GM18868 (cell line): Measurements from ENCODE around the gene MGMT.

ENCODE experiments used
- ATAC-seq: cut with Tn5 transposase; IDR thresholded peaks from one replicate; pipeline ENCODE4 v1.9.1; 2021; ENCODE audit warnings: mild to moderate bottlenecking, moderate library complexity; ENCODE audit not compliant: unreplicated experiment

Gene MGMT

GRCh38 chr10:129647590-129647989, 180.5 kb downstream of the MGMT start:
- ATAC-seq, result no peak

GRCh38 chr10:129648856-129649255, 181.8 kb downstream of the MGMT start:
- ATAC-seq, result no peak

- ATAC-seq, result no peak
These were observed 185.0 kb downstream of the MGMT start for GRCh38 chr10:129652021-129652420.

GRCh38 chr10:129652521-129653201, 185.6 kb downstream of the MGMT start:
- ATAC-seq, result no peak

- ATAC-seq, result no peak
These were observed 186.4 kb downstream of the MGMT start for GRCh38 chr10:129653428-129653827.

GRCh38 chr10:129653861-129654260, 186.8 kb downstream of the MGMT start:
- no peak for ATAC-seq

- ATAC-seq, result no peak
These were observed 187.4 kb downstream of the MGMT start for GRCh38 chr10:129654461-129654860.

- no peak for ATAC-seq
These were observed 188.1 kb downstream of the MGMT start for GRCh38 chr10:129655007-129655678.

- no peak for ATAC-seq
These were observed 188.6 kb downstream of the MGMT start for GRCh38 chr10:129655679-129656031.

GRCh38 chr10:129656642-129657041, 189.6 kb downstream of the MGMT start:
- no peak for ATAC-seq

GRCh38 chr10:129657297-129658017, 190.4 kb downstream of the MGMT start:
- no peak for ATAC-seq

GRCh38 chr10:129658376-129659072, 191.5 kb downstream of the MGMT start:
- ATAC-seq, result peak; percentile 43

- no peak for ATAC-seq
These were observed 192.6 kb downstream of the MGMT start for GRCh38 chr10:129659508-129660268.

- no peak for ATAC-seq
These were observed 193.5 kb downstream of the MGMT start for GRCh38 chr10:129660569-129660968.

- ATAC-seq, result no peak
These were observed 195.4 kb downstream of the MGMT start for GRCh38 chr10:129662426-129662825.

- no peak for ATAC-seq
These were observed 203.1 kb downstream of the MGMT start for GRCh38 chr10:129670124-129670523.

- no peak for ATAC-seq
These were observed 206.3 kb downstream of the MGMT start for GRCh38 chr10:129673292-129673691.

- no peak for ATAC-seq
These were observed 208.2 kb downstream of the MGMT start for GRCh38 chr10:129675027-129675769.

GRCh38 chr10:129676014-129676413, 209.0 kb downstream of the MGMT start:
- ATAC-seq, result no peak

- no peak for ATAC-seq
These were observed 210.4 kb downstream of the MGMT start for GRCh38 chr10:129677377-129677927.
